Activated CD4-positive, alpha-beta T cell treated with anti-CD3 and anti-CD28 coated beads for 36 hours (primary cell): Measurements from ENCODE around the gene PRPF8. TPM values are rescaled to one million over a fixed set of nuclear protein-coding genes. Genes with fewer than 3 reads are reported as not detected.

ENCODE experiments used
- ATAC-seq: fragments of 200-7000 bp; cut with Tn5 transposase; one replicate; pipeline ENCODE4 v1.10.0; 2021; ENCODE audit warnings: mild to moderate bottlenecking, moderate library complexity
- CTCF ChIA-PET: fragments of 350-600 bp; sonication (Branson Sonifier 250); formaldehyde crosslinking; loops from one replicate; lab custom pipeline; 2021; ENCODE audit warnings: antibody characterized with exemption; lab: Charles Lee
- POLR2A ChIA-PET: fragments of 350-600 bp; sonication (Branson Sonifier 250); formaldehyde crosslinking; loops from one replicate; lab custom pipeline; 2021; ENCODE audit warnings: antibody characterized with exemption, inconsistent platforms; lab: Charles Lee
- DNase-seq: peaks from one replicate; pipeline ENCODE4 v3.0.0-alpha.2; 2020
- H3K27ac Mint-ChIP-seq: one replicate; pipeline ENCODE4 v1.8.0; 2021; ENCODE audit warnings: mixed read lengths
- H3K27me3 Mint-ChIP-seq: one replicate; pipeline ENCODE4 v1.8.0; 2021; ENCODE audit warnings: mixed read lengths
- H3K36me3 Mint-ChIP-seq: one replicate; pipeline ENCODE4 v1.8.0; 2021; ENCODE audit warnings: low read depth, mixed read lengths
- H3K4me1 Mint-ChIP-seq: one replicate; pipeline ENCODE4 v1.8.0; 2021; ENCODE audit warnings: mixed read lengths
- H3K4me3 Mint-ChIP-seq: one replicate; pipeline ENCODE4 v1.8.0; 2021; ENCODE audit warnings: mild to moderate bottlenecking, moderate library complexity, mixed read lengths
- H3K9me3 Mint-ChIP-seq: one replicate; pipeline ENCODE4 v1.8.0; 2021; ENCODE audit warnings: low read depth, mixed read lengths
- intact Hi-C, 2 experiments: fragments of 100-400 bp; cut with DNase I in 1 of 2; cut with micrococcal nuclease in 1 of 2; formaldehyde crosslinking; loops; one replicate each; pipeline versions ENCODE4 v1.14.2 to v1.15.1; 2022 to 2024; cut with DNase I, micrococcal nuclease
- total RNA-seq, 2 experiments: library from RNA; stranded (reverse); gene quantifications; one replicate each; pipeline ENCODE4 v1.2.3, GENCODE V29; 2021

PRPF8 gene
- 100 to 1,000 TPM; 391 to 425 TPM for total RNA-seq

DNA sequence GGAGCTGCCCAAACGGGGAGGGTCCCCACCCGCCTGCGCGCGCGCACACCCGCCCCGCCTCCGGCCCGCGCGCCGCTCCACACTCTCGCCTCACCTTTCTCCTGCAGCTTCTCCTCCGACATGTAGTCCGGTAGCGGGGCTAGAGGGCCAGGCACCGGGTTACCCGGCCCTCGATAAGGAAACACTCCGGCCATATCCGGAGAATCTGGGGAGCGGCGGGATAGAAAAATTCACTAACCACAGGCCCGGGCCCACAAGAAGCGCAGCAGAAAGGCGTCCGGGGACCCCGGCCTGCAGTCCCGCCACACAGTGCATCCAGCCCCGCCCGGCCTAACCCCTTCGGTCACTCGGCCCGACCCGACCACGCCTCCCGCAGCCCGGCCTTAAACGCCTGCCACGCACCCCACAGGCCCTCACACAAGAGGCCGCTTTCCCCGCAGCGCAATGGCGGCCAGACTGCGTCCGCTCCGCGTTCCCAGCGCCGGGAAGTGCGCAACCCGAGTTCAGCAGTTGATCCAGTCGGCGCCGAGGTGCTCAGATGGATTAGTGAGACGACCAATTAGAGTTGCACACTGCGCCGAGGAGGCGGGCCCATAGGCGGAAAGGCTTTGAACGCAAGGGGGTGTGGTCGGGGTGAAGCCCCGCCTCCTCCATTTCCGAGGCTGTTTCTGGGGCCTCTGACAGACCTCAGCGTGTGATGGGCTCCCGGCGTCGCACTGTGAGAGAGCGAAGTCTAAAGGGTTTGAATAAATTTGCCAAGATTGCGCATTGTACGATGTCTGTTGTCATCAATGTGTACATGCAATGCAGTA is at the start of gene PRPF8:
PRPF8 (minus strand) TSS at position 490 of the 812 bp plus-strand sequence; CDS start at position 194, 296 bp downstream.
- Mint-ChIP-seq H3K4me3 (peak within 1 kb of the TSS; percentile 98), H3K36me3 (peaks cover 48% of the 10 kb centered on the region), H3K4me1 (peaks cover 34% of the 10 kb centered on the region), H3K9me3 (no peaks in the 10 kb centered on the region), H3K27ac (peak within 1 kb of the TSS; percentile 93), H3K27me3 (no peaks in the 10 kb centered on the region)
- ChIA-PET CTCF (interaction anchor here (0.9 to 1.8 kb wide), 4 partner anchors 9 to 36 kb away, joined by 3 to 9 read pairs (median 7); no protein-coding TSS in a partner anchor), POLR2A (interaction anchor here (1.1 to 1.3 kb wide), 2 partner anchors 15 to 32 kb away, joined by 3 to 5 read pairs; no protein-coding TSS in a partner anchor)
- ATAC-seq (peak; percentile 100), DNase-seq (peak; percentile 99)
- intact Hi-C loops: loop anchor here (1.0 to 2.0 kb wide), 10 partner anchors 26 to 619 kb away; partner anchors contain the start of genes RILP (in 2 of the 2), DPH1 (in 1 of the 2), INPP5K (in 1 of the 2) and SLC43A2 (in 1 of the 2)

DNA sequence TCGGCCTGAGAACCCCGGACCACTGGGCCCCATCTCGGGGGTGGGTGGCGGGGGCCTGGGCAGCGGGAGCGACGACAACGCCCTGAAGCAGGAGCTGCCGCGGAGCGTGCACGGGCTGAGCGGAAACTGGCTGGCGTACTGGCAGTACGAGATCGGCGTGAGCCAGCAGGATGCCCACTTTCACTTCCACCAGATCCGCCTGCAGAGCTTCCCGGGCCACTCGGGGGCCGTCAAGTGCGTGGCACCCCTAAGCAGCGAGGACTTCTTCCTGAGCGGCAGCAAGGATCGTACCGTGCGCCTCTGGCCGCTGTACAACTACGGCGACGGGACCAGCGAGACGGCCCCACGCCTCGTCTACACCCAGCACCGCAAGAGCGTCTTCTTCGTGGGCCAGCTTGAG is 49.1 kb upstream of the PRPF8 start:
- intact Hi-C loops: no loop called here
- Mint-ChIP-seq H3K4me1 (peaks cover 23% of the 10 kb centered on the region), H3K27me3 (no peaks in the 10 kb centered on the region), H3K4me3 (no peak overlapping the region), H3K36me3 (peaks cover 3% of the 10 kb centered on the region), H3K9me3 (no peaks in the 10 kb centered on the region), H3K27ac (no peak overlapping the region)
- ChIA-PET CTCF (no interaction called here), POLR2A (no interaction called here)
- DNase-seq (no peak), ATAC-seq (no peak)

DNA sequence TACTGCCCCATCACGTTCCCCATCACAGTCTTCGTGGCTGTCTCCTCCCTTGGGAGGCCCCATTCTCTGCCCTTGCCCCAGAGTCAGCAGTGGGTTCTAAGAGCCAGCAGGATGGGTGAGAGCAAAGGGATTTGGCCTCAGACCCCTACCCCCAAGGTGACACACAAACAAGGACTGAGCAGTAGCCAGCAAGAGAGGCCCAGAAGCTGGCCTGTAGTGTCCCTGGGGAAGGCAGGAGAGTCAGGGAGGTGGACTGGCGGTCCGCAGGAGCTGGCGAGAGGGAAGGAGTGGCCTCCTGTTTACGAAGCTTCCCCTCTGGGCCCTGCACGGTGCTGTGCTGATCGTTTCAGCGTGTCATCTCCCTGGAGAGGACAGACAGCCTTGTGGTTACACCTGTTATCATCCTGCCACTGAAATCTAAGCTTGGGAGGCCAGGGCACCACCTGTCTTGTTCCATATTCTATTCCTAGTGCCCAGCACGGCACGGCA is 48.2 kb upstream of the PRPF8 start:
- Mint-ChIP-seq H3K27ac (no peak overlapping the region), H3K9me3 (no peaks in the 10 kb centered on the region), H3K27me3 (no peaks in the 10 kb centered on the region), H3K4me3 (no peak overlapping the region), H3K36me3 (peaks cover 7% of the 10 kb centered on the region), H3K4me1 (peaks cover 28% of the 10 kb centered on the region)
- ChIA-PET CTCF (no interaction called here), POLR2A (no interaction called here)
- DNase-seq (no peak), ATAC-seq (no peak)
- intact Hi-C loops: no loop called here

DNA sequence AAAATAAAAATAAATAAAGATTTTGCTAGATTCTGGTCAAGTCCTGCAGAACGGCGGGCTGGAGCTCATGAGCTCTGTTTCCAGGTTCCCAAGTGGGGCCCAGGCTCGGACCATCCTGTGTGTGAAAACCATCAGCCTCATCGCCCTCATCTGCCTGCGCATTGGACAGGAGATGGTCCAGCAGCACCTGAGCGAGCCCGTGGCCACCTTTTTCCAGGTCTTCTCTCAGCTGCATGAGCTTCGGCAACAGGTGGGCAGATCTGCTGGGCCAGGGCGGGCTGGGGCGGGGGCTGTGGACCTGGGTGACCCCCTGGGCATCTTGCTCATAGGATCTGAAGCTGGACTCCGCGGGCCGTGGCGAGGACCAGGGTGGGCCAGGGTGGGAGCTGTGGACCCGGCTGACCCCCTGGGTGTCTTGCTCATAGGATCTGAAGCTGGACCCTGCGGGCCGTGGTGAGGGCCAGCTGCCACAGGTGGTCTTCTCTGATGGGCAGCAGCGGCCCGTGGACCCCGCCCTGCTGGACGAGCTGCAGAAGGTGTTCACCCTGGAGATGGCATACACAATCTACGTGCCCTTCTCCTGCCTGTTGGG is 47.7 kb upstream of the PRPF8 start:
- no peak for ATAC-seq
- ChIA-PET POLR2A (interaction anchor here (1.0 kb wide), 1 partner anchor 15 kb away, joined by 5 read pairs; no protein-coding TSS in a partner anchor), CTCF (interaction anchor here (0.5 kb wide), 1 partner anchor 200 kb away, joined by 3 read pairs; no protein-coding TSS in a partner anchor)
- Mint-ChIP-seq H3K27me3 (no peaks in the 10 kb centered on the region), H3K27ac (no peak overlapping the region), H3K36me3 (peaks cover 7% of the 10 kb centered on the region), H3K4me1 (peaks cover 27% of the 10 kb centered on the region), H3K4me3 (no peak overlapping the region), H3K9me3 (no peaks in the 10 kb centered on the region)
- intact Hi-C loops: no loop called here
- no peak for DNase-seq

DNA sequence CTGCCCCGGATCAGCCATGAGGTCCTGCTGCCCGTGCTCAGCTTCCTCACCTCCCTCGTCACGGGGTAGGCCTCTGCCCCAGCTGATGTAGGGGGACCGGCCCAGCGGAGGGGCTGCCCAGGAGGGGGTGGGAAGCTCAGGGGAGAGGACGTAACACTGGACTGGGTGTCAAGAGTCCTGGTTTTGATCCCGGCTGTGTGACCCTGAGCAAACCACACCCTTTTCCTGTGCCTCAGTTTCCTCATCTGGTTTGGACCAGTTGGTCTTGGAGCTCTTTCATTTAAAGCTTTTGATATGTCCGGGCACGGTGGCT is 46.5 kb upstream of the PRPF8 start:
- Mint-ChIP-seq H3K4me1 (peaks cover 16% of the 10 kb centered on the region), H3K27ac (no peak overlapping the region), H3K36me3 (peaks cover 7% of the 10 kb centered on the region), H3K27me3 (no peaks in the 10 kb centered on the region), H3K9me3 (no peaks in the 10 kb centered on the region), H3K4me3 (no peak overlapping the region)
- no peak for DNase-seq
- POLR2A ChIA-PET: interaction anchor here (1.0 kb wide), 1 partner anchor 14 kb away, joined by 5 read pairs; no protein-coding TSS in a partner anchor
- intact Hi-C loops: no loop called here
- CTCF ChIA-PET: interaction anchor here (0.6 kb wide), 1 partner anchor 125 kb away, joined by 4 read pairs; no protein-coding TSS in a partner anchor
- ATAC-seq: no peak

DNA sequence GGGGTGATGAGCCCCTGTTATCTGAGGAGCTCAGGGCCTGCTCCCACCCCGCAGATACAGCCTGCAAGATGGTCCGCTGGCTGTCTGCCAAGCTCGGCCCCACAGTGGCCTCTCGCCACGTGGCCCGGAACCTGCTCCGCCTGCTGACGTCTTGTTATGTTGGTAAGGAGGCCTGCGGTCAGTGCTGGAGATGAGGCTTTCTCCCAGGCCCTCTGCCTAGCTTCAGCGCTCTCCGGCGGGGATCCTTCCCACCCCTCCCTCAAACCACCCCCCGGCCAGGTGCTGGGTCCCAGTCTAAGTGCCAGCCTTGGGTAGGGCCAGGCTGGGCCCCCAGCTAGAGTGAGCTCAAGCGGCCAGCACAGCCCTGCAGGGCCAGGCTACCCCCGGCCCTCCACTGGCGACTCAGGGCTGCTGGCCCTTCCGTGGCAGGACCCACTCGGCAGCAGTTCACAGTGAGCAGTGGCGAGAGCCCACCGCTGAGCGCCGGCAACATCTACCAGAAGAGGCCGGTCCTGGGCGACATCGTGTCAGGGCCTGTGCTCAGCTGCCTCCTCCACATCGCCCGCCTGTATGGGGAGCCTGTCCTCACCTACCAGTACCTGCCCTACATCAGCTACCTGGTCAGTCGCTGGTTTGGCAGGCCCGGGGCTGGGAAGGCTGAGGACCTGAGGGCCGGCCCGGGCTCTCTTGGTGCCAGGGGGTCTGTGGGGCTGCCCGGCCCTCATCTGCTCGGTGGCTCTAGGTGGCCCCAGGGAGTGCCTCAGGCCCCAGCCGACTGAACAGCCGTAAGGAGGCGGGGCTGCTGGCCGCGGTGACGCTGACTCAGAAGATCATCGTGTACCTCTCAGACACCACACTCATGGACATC is 45.9 kb upstream of the PRPF8 start:
- Mint-ChIP-seq H3K9me3 (no peaks in the 10 kb centered on the region), H3K27ac (no peak overlapping the region), H3K27me3 (no peaks in the 10 kb centered on the region), H3K4me1 (peaks cover 15% of the 10 kb centered on the region), H3K4me3 (no peak overlapping the region), H3K36me3 (peaks cover 8% of the 10 kb centered on the region)
- ChIA-PET POLR2A (no interaction called here), CTCF (no interaction called here)
- intact Hi-C loops: no loop called here
- ATAC-seq (no peak), DNase-seq (no peak)

DNA sequence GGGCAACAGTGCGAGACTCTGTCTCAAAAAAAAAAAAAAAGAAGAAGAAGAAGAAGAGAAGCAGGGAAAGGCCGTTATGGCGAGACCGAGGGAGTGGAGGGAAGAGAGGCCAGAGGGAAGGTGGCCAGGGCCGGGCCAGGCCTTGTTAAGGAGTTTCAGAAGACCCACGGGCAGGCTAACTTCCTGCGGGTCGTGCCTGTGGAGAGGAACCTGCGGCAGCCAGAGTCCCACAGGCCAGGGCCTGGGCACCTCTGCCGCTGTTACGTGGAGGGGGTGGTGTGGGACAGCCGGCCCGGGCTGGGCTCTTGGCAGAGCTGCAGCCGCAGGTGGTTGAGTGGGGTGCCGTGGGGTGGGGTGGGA is 45.3 kb upstream of the PRPF8 start:
- H3K27ac Mint-ChIP-seq: no peak overlapping the region

DNA sequence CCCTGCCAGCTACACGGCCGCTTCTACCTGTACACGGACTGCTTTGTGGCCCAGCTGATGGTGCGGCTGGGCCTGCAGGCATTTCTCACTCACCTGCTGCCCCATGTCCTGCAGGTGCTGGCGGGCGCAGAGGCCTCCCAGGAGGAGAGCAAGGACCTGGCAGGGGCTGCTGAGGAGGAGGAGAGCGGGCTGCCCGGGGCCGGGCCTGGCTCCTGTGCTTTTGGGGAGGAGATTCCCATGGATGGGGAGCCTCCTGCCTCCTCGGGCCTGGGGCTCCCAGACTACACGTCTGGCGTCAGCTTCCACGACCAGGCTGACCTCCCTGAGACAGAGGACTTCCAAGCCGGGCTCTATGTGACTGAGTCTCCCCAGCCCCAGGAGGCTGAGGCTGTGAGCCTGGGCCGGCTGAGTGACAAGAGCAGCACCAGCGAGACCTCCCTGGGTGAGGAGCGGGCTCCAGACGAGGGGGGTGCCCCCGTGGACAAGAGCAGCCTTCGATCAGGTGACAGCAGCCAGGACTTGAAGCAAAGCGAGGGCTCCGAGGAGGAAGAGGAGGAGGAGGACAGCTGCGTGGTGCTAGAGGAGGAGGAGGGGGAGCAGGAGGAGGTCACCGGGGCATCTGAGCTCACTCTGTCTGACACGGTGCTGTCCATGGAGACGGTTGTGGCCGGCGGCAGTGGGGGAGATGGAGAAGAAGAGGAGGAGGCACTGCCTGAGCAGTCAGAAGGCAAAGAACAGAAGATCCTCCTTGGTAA is 43.4 kb upstream of the PRPF8 start:
- Mint-ChIP-seq H3K27me3 (no peaks in the 10 kb centered on the region), H3K4me1 (peaks cover 23% of the 10 kb centered on the region), H3K4me3 (no peak overlapping the region), H3K27ac (no peak overlapping the region), H3K9me3 (no peaks in the 10 kb centered on the region), H3K36me3 (peaks cover 6% of the 10 kb centered on the region)
- ChIA-PET POLR2A (interaction anchor here (1.1 kb wide), 1 partner anchor 15 kb away, joined by 3 read pairs; no protein-coding TSS in a partner anchor), CTCF (interaction anchor here (0.6 to 0.7 kb wide), 3 partner anchors 8 to 182 kb away, joined by 3 read pairs; no protein-coding TSS in a partner anchor)
- ATAC-seq (no peak), DNase-seq (no peak)
- intact Hi-C loops: no loop called here

More for the DNA sequence above, 45.3 kb upstream of the PRPF8 start:
- Mint-ChIP-seq H3K4me1 (peaks cover 17% of the 10 kb centered on the region), H3K9me3 (no peaks in the 10 kb centered on the region), H3K27me3 (no peaks in the 10 kb centered on the region), H3K36me3 (peaks cover 8% of the 10 kb centered on the region), H3K4me3 (no peak overlapping the region)
- intact Hi-C loops: no loop called here
- ATAC-seq: no peak
- POLR2A ChIA-PET: no interaction called here
- DNase-seq: no peak
- CTCF ChIA-PET: interaction anchor here (1.0 kb wide), 1 partner anchor 96 kb away, joined by 4 read pairs; no protein-coding TSS in a partner anchor

DNA sequence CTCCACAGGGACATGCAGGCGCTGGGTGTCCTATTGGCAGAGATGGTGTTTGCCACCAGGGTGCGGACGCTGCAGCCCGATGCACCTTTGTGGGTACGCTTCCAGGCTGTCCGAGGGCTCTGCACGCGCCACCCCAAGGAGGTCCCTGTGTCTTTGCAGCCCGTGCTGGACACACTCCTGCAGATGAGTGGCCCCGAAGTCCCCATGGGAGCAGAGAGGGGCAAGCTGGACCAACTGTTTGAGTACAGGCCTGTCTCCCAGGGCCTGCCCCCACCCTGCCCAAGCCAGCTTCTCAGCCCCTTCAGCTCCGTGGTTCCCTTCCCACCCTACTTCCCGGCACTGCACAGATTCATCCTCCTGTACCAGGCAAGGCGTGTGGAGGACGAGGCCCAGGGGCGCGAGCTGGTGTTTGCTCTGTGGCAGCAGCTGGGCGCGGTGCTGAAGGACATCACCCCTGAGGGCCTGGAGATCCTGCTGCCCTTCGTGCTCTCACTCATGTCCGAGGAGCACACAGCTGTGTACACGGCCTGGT is 42.7 kb upstream of the PRPF8 start:
- POLR2A ChIA-PET: interaction anchor here (1.1 kb wide), 1 partner anchor 14 kb away, joined by 3 read pairs; no protein-coding TSS in a partner anchor
- no peak overlapping the region for H3K4me3 Mint-ChIP-seq
- ATAC-seq (no peak), DNase-seq (no peak)
- H3K36me3 Mint-ChIP-seq: peaks cover 6% of the 10 kb centered on the region
- H3K27me3 Mint-ChIP-seq: no peaks in the 10 kb centered on the region
- H3K4me1 Mint-ChIP-seq: peaks cover 26% of the 10 kb centered on the region
- H3K27ac Mint-ChIP-seq: no peak overlapping the region
- no peaks in the 10 kb centered on the region for H3K9me3 Mint-ChIP-seq
- CTCF ChIA-PET: interaction anchor here (0.6 to 0.7 kb wide), 4 partner anchors 9 to 182 kb away, joined by 3 read pairs; no protein-coding TSS in a partner anchor
- intact Hi-C loops: no loop called here

DNA sequence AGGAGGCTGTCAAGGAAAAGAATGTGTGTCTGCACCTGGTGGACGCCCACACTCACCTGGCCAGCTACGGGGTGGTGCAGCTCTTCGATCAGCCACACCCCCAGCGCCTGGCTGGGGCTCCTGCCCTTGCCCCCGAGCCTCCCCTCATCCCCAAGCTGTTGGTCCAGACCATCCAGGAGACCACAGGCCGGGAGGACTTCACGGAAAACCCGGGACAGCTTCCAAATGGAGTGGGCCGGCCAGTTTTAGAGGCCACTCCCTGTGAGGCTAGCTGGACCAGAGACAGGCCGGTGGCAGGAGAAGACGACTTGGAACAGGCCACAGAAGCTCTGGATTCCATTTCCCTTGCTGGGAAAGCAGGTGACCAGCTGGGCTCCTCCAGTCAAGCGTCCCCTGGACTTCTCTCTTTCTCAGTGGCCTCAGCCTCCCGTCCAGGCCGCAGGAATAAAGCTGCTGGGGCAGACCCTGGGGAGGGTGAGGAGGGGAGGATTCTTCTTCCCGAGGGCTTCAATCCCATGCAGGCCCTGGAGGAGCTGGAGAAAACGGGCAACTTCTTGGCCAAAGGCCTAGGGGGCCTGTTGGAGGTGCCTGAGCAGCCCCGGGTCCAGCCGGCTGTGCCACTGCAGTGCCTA is 42.1 kb upstream of the PRPF8 start:
- Mint-ChIP-seq H3K36me3 (peaks cover 6% of the 10 kb centered on the region), H3K4me1 (peaks cover 26% of the 10 kb centered on the region), H3K9me3 (no peaks in the 10 kb centered on the region), H3K27ac (no peak overlapping the region), H3K4me3 (peak overlapping the region; percentile 65), H3K27me3 (no peaks in the 10 kb centered on the region)
- CTCF ChIA-PET: interaction anchor here (0.5 to 1.2 kb wide), 3 partner anchors 57 to 199 kb away, joined by 3 read pairs; no protein-coding TSS in a partner anchor
- DNase-seq (no peak), ATAC-seq (no peak)
- intact Hi-C loops: no loop called here
- POLR2A ChIA-PET: no interaction called here
